ENCODE results near the gene PIAS2. TPM values are rescaled to one million over a fixed set of nuclear protein-coding genes. Genes with fewer than 3 reads are reported as not detected.

Gene PIAS2
- total and polyA plus RNA-seq, 4 donors = 5.6 to 17.2 (median 9.2) TPM

DNA sequence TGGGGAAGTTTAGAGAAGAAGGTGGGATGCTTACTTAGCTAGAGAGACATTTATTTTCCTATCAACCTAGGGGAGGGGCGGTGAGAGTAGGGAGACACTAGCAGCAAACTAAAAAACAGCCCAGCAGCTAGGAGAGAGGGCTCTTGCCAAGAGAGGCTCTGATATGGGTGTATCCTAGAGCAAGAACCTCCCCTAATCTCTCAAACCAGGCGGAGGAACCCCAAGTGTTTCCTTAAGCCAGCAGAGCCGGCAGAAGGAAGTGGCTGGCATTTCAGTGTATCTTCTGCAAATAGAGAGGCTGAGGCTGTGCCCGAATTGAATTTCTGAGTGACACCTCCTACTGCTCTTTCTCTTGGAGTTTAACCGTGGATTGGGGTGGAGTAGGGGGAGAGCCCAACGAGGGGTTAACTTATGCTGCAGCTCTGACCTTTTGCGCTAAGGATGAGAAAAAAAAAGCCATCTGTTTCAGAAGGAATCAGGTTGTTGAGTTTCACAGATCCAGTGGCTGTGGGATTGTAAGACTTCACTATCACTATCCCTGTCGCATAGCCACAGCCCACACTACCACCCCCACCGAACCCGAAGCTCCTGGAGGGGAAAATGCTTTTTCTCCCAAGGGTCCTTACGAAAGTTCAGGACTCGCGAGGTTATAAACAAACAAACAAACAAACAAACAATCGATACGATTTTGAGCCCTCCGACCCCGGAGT lies 161.8 kb downstream of the PIAS2 start:
- H3K9ac ChIP-seq (ENCODE audit: low read depth in 1 of 2, low read length in 2 of 2) = no peak overlapping the region
- no peaks in the 10 kb centered on the region for H3K36me3 ChIP-seq (ENCODE audit: control insufficient read depth in 4 of 4, insufficient read depth in 3 of 4, low read depth in 1 of 4, low read length in 3 of 4)
- TF ChIP-seq, protein P1, sequence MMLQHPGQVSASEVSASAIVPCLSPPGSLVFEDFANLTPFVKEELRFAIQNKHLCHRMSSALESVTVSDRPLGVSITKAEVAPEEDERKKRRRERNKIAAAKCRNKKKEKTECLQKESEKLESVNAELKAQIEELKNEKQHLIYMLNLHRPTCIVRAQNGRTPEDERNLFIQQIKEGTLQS (IDR thresholded peaks at IDR 0.05) = no peak
- TF ChIP-seq RAD21 (IDR thresholded peaks at IDR 0.05) (no peak), RXRA (IDR thresholded peaks at IDR 0.05) (no peak), HNF4G (IDR thresholded peaks at IDR 0.05) (no peak), FOXA1 (IDR thresholded peaks at IDR 0.05) (no peak), HNF4A (conservative IDR thresholded peaks at IDR 0.05) (no peak), NR2F2 (IDR thresholded peaks at IDR 0.05) (no peak), TAF1 (conservative IDR thresholded peaks at IDR 0.05) (no peak), EGR1 (IDR thresholded peaks at IDR 0.05; ENCODE audit: low read depth in 2 of 2) (no peak)
- TF ChIP-seq, protein P2, sequence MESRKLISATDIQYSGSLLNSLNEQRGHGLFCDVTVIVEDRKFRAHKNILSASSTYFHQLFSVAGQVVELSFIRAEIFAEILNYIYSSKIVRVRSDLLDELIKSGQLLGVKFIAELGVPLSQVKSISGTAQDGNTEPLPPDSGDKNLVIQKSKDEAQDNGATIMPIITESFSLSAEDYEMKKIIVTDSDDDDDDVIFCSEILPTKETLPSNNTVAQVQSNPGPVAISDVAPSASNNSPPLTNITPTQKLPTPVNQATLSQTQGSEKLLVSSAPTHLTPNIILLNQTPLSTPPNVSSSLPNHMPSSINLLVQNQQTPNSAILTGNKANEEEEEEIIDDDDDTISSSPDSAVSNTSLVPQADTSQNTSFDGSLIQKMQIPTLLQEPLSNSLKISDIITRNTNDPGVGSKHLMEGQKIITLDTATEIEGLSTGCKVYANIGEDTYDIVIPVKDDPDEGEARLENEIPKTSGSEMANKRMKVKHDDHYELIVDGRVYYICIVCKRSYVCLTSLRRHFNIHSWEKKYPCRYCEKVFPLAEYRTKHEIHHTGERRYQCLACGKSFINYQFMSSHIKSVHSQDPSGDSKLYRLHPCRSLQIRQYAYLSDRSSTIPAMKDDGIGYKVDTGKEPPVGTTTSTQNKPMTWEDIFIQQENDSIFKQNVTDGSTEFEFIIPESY (IDR thresholded peaks at IDR 0.05) = no peak
- TF ChIP-seq, protein P3, sequence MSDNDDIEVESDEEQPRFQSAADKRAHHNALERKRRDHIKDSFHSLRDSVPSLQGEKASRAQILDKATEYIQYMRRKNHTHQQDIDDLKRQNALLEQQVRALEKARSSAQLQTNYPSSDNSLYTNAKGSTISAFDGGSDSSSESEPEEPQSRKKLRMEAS (IDR thresholded peaks at IDR 0.05) = no peak
- H3K4me1 ChIP-seq (ENCODE audit: control insufficient read depth in 4 of 4, insufficient read depth in 4 of 4, low read length in 3 of 4) = peaks cover 0 to 25% (median 8%) of the 10 kb centered on the region in 4 donors
- H3K27me3 ChIP-seq (ENCODE audit: control insufficient read depth in 4 of 4, insufficient read depth in 4 of 4, low read length in 3 of 4) = peaks cover 0 to 11% (median 9%) of the 10 kb centered on the region in 4 donors
- no peaks in the 10 kb centered on the region for H3K9me3 ChIP-seq (ENCODE audit: control insufficient read depth in 4 of 4, low read length in 3 of 4)
- H3K27ac ChIP-seq (ENCODE audit: low read depth in 1 of 2, low read length in 2 of 2) = no peak overlapping the region
- WGBS = 17% methylated on average over 17 of the region's 17 CpGs
- no peak for DNase-seq (ENCODE audit: low spot score)
- H3K4me3 ChIP-seq (ENCODE audit: low read depth in 1 of 3, low read length in 3 of 3) = no peak overlapping the region

DNA sequence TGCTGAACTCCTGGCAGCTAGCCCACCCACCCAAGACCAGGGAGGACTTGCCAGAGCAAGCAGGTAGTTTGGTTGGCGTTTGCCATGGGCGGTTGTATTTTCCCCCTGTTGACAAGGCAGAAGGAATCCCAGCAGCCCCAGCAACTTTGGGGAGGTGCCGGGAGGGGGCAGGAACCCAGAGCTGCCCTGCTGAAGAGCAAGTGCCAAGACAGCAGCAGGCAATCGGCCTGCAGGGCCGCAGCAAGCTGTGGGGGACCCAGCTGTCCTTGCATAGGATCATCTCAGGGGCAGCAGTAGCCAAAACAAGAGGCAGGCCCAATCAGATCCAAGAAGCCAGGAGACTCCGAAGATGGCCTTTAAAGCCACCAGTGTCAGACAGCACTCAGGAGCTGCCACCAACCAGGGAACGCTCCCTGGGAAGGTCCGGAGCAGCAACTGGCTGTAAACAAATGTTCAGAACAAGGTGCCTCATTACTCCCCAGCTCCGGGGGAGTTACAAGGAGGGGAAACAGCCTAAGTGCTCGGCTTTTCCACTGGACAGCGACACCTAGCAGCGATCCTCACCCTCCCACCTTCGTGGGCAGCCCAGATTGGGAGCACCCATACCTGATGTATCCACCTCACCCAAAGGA lies 162.5 kb downstream of the PIAS2 start:
- no peaks in the 10 kb centered on the region for H3K9me3 ChIP-seq (ENCODE audit: control insufficient read depth in 4 of 4, low read length in 3 of 4)
- no peak for DNase-seq (ENCODE audit: low spot score)
- TF ChIP-seq, protein P4, sequence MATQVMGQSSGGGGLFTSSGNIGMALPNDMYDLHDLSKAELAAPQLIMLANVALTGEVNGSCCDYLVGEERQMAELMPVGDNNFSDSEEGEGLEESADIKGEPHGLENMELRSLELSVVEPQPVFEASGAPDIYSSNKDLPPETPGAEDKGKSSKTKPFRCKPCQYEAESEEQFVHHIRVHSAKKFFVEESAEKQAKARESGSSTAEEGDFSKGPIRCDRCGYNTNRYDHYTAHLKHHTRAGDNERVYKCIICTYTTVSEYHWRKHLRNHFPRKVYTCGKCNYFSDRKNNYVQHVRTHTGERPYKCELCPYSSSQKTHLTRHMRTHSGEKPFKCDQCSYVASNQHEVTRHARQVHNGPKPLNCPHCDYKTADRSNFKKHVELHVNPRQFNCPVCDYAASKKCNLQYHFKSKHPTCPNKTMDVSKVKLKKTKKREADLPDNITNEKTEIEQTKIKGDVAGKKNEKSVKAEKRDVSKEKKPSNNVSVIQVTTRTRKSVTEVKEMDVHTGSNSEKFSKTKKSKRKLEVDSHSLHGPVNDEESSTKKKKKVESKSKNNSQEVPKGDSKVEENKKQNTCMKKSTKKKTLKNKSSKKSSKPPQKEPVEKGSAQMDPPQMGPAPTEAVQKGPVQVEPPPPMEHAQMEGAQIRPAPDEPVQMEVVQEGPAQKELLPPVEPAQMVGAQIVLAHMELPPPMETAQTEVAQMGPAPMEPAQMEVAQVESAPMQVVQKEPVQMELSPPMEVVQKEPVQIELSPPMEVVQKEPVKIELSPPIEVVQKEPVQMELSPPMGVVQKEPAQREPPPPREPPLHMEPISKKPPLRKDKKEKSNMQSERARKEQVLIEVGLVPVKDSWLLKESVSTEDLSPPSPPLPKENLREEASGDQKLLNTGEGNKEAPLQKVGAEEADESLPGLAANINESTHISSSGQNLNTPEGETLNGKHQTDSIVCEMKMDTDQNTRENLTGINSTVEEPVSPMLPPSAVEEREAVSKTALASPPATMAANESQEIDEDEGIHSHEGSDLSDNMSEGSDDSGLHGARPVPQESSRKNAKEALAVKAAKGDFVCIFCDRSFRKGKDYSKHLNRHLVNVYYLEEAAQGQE (IDR thresholded peaks at IDR 0.05) = no peak
- TF ChIP-seq FOXA1 (IDR thresholded peaks at IDR 0.05) (no peak), EGR1 (IDR thresholded peaks at IDR 0.05; ENCODE audit: low read depth in 2 of 2) (no peak), JUND (IDR thresholded peaks at IDR 0.05) (no peak), HNF4G (IDR thresholded peaks at IDR 0.05) (no peak), YY1 (IDR thresholded peaks at IDR 0.05) (no peak), SP1 (IDR thresholded peaks at IDR 0.05) (no peak), HNF4A (conservative IDR thresholded peaks at IDR 0.05) (no peak), TAF1 (conservative IDR thresholded peaks at IDR 0.05) (no peak), GABPA (IDR thresholded peaks at IDR 0.05 in 1 of 2, conservative IDR thresholded peaks at IDR 0.05 in 1 of 2) (no peak), FOXA2 (IDR thresholded peaks at IDR 0.05) (no peak), NR2F2 (IDR thresholded peaks at IDR 0.05) (no peak)
- TF ChIP-seq, protein P2 (IDR thresholded peaks at IDR 0.05) = no peak
- TF ChIP-seq, protein P5, sequence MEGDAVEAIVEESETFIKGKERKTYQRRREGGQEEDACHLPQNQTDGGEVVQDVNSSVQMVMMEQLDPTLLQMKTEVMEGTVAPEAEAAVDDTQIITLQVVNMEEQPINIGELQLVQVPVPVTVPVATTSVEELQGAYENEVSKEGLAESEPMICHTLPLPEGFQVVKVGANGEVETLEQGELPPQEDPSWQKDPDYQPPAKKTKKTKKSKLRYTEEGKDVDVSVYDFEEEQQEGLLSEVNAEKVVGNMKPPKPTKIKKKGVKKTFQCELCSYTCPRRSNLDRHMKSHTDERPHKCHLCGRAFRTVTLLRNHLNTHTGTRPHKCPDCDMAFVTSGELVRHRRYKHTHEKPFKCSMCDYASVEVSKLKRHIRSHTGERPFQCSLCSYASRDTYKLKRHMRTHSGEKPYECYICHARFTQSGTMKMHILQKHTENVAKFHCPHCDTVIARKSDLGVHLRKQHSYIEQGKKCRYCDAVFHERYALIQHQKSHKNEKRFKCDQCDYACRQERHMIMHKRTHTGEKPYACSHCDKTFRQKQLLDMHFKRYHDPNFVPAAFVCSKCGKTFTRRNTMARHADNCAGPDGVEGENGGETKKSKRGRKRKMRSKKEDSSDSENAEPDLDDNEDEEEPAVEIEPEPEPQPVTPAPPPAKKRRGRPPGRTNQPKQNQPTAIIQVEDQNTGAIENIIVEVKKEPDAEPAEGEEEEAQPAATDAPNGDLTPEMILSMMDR (IDR thresholded peaks at IDR 0.05; ENCODE audit: low read depth, low read length, missing input control) = no peak
- TF ChIP-seq, protein P1 (IDR thresholded peaks at IDR 0.05) = no peak
- TF ChIP-seq, protein P3 (IDR thresholded peaks at IDR 0.05) = no peak
- WGBS = 49% methylated on average over 13 of the region's 13 CpGs
- H3K9ac ChIP-seq (ENCODE audit: low read depth in 1 of 2, low read length in 2 of 2) = no peak overlapping the region
- no peak overlapping the region for H3K4me3 ChIP-seq (ENCODE audit: low read depth in 1 of 3, low read length in 3 of 3)
- H3K4me1 ChIP-seq (ENCODE audit: control insufficient read depth in 4 of 4, insufficient read depth in 4 of 4, low read length in 3 of 4) = peaks cover 0 to 25% (median 8%) of the 10 kb centered on the region in 4 donors
- no peak overlapping the region for H3K27ac ChIP-seq (ENCODE audit: low read depth in 1 of 2, low read length in 2 of 2)
- no peaks in the 10 kb centered on the region for H3K36me3 ChIP-seq (ENCODE audit: control insufficient read depth in 4 of 4, insufficient read depth in 3 of 4, low read depth in 1 of 4, low read length in 3 of 4)
- peaks cover 0 to 14% (median 6%) of the 10 kb centered on the region in 4 donors for H3K27me3 ChIP-seq (ENCODE audit: control insufficient read depth in 4 of 4, insufficient read depth in 4 of 4, low read length in 3 of 4)

All from liver (tissue), 9 donors.